Breast epithelium (tissue), 3 donors: ENCODE measurements around the gene DSCAM.

ENCODE experiments used
- CTCF ChIP-seq, 3 donors: fragments of 450-650 bp; IDR thresholded peaks; one replicate each; pipeline ENCODE4 v1.5.1; 2016 to 2017; ENCODE audit warnings: antibody characterized with exemption in 3 of 3, mild to moderate bottlenecking in 3 of 3, moderate library complexity in 3 of 3
- POLR2A ChIP-seq: fragments of 450-650 bp; IDR thresholded peaks from one replicate; pipeline ENCODE4 v1.6.1; 2016; ENCODE audit warnings: antibody characterized with exemption, mild to moderate bottlenecking, moderate library complexity

- TF ChIP-seq CTCF (IDR thresholded peaks at IDR 0.05) (no peak), POLR2A (no peak)
Observed at GRCh38 chr21:40706176-40706575, 140.8 kb downstream of the DSCAM start.
